HG03469 (cell line): ENCODE measurements around the gene DHX57.
"Not testable (repeated sequence)": the region's sequence is repeated elsewhere in the genome, so short reads cannot be mapped to it uniquely, and the experiment has no call there.

Experiments
- ATAC-seq: cut with Tn5 transposase; IDR thresholded peaks from one replicate; pipeline ENCODE4 v1.9.1; 2021; ENCODE audit warnings: mild to moderate bottlenecking, moderate library complexity, moderate number of reproducible peaks; ENCODE audit not compliant: unreplicated experiment

Gene DHX57

GRCh38 chr2:38866773-38867443 lies 8.8 kb downstream of the DHX57 start:
- no peak for ATAC-seq

- ATAC-seq: no peak
These were observed 12.6 kb downstream of the DHX57 start for GRCh38 chr2:38863061-38863695.

DNA sequence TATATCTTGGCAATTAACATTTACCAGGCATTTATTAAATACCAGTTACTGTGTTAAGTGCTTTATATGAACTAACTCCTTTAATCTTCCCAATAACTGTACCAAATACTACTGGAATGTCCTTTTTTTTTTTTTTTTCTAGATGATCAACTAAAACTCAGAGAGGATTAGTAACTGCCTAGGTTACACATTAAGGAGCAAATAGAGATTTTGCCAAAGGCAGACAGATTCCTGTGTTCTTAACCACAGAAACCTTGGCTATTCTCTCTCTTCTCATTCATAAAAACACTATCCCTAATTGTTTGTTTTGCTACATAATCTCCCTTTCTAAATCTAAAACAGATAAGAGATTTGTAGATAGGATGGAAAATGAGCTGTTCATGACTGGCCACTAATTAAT lies 13.3 kb downstream of the DHX57 start:
- ATAC-seq: no peak

- ATAC-seq: no peak
These were observed 19.6 kb downstream of the DHX57 start for GRCh38 chr2:38856165-38856564.

DNA sequence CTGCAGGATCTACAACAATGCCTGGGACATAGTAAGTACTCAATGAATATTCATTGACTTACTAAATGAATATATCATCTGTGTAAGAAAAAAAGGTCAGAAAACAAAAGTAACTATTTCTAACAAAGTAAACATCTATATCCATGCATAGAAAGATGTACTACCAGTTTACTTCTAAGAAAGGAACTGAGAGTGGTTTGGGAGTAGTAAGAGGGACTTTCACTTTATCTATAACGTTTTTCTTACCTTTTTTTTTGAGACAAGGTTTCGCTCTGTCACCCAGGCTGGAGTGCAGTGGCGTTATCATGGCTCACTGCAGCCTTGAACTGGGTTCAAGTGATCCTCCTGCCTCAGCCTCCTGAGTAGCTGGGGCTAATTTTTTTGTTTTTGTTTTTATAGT lies 25.7 kb downstream of the DHX57 start:
- ATAC-seq: peak; percentile 69

DNA sequence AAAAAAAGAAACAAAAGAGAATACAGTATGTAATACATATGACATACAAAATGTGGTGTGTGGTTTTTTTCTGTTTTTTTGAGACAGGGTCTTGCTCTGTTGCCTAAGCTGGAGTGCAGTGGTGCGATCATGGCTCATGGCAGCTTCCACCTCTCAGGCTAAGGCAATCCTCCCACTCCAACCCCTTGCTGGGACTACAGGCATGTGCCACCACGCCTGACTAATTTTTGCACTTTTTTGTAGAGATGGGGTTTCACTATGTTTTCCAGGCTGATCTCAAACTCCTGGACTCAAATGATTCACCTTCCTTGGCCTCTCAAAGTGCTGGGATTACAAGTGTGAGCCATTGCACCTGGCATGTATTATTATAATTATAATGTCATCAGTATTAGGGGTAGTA lies 38.9 kb downstream of the DHX57 start:
- no peak for ATAC-seq

DNA sequence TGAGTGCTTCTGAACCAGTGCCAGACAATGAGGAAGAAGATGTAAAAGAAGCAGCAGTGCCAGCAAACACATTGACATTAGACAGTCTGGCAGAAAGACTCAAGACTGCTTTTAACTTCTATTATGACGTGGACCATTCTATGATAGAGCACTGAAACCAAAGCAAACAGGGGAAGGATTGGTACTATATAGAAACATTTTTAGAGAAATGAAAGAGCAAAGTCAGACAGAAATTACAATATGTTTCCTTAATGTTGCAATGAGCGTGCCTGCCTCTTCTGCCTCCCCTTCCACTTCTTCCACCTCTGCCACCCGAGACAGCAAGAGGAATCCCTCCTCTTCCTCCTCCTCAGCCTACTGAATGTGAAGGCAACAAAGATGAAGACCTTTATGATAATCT lies 39.7 kb downstream of the DHX57 start:
- ATAC-seq: peak; percentile 93

- ATAC-seq: no peak
These were observed 40.6 kb downstream of the DHX57 start for GRCh38 chr2:38835015-38835601.

DNA sequence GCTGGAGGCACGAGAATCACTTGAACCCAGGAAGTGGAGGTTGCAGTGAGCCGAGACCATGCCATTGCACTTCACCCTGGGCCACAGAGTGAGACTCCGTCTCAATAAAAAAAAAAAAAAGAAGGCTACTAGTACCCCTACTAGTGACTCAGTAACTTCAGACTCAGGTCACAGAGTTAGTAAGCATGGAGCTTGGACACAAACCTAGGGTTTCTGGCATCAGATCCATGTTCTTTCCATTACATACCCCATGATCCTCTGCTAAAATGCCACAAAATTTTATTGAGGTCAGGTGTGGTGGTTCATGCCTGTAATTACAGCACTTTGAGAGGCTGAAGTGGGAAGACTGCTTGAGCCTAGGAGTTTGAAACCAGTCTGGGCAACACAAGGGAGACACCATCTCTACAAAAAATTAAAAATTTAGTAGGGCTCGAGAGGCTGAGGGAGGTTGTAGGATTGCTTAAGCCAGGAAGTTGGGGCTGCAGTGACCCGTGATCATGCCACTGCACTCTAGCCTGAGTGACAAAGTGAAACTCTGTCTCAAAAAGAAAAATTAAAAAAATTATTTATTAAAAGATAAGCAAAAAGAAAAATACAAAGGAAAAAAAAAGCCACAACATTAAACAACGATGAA lies 45.1 kb downstream of the DHX57 start:
- ATAC-seq: no peak

GRCh38 chr2:38829971-38830370 lies 45.8 kb downstream of the DHX57 start:
- no peak for ATAC-seq

- no peak for ATAC-seq
These were observed 47.3 kb downstream of the DHX57 start for GRCh38 chr2:38828460-38828859.

DNA sequence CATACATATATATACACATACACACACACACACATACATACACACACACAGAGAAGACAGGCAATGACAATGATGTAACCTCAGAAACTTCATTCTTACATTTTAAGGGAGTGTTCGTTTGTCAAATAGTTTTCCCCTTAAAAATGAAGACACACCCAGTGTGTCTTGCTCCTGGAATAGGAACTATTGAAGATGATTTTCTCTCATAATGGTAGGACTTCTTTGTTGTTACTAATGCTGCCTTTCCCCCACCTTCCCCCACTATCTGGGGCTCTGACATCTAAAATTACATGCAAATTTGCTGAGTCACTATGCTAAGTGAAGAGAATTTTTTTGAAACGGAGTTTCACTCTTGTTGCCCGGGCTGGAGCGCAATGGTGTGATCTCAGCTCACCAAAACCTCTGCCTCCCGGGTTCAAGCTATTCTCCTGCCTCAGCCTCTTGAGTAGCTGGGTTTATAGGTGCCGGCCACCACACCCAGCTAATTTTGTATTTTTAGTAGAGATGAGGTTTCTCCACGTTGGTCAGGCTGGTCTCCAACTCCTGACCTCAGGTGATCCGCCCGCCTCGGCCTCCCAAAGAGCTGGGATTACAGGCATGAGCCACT lies 48.1 kb downstream of the DHX57 start:
- ATAC-seq: not testable (repeated sequence)

- ATAC-seq: no peak
These were observed 49.8 kb downstream of the DHX57 start for GRCh38 chr2:38825956-38826355.

GRCh38 chr2:38824906-38825305 lies 50.8 kb downstream of the DHX57 start:
- no peak for ATAC-seq

GRCh38 chr2:38823386-38823785 lies 52.3 kb downstream of the DHX57 start:
- ATAC-seq: no peak

GRCh38 chr2:38818565-38818964 lies 57.2 kb downstream of the DHX57 start:
- ATAC-seq: no peak

DNA sequence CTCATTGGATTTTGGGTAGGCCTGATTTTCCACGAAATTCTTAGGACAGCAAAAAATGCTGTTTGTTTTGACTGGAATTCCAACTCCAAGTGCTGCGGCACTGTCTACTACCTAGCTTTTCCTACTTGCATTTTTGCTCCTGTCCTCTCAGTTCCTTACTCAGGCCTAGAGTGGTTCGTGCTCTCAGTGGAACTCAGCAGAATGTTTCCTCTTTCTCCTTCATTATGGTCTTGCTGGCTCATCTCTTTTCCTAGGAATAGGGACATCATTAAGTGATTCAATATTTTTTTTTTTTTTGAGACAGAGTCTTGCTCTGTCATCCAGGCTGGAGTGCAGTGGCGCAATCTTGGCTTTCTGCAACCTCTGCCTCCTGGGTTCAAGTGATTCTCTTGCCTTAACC lies 59.8 kb downstream of the DHX57 start:
- ATAC-seq: no peak

DNA sequence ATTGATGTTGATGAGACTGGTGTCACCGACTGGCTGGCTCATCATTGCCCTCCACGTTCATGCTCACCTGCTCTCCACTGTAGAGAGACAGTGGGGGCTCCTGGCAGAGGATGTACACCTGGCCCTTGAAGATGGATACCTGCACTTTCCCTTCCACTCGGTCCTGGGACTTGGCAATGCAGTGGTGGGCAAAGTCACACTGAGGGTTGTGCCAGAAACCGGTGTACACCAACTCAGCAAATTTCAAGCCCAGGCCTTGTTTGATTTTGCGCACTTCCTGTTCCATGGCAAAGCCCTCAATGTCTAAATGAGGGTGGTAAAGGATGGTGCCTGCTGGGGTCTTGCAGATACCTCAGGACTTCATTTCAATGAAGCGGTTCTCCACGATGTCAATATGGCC lies 65.2 kb downstream of the DHX57 start:
- no peak for ATAC-seq

DNA sequence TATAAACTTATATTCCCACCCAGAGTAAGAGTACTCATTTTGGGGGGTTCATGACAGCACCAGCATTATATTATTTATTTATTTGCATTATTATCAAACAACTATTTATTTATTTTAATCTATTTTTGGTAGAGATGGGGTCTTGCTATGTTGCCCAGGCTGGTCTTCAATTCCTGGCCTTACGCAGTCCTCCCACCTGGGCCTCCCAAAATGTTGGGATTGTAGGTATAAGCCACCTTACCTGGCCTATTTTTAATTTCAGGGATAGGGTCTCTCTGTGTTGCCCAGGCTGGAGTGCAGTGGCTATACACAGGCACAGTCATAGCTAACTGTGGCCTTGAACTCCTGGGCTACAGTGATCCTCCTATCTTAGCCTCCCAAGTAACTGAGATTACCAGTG lies 67.1 kb downstream of the DHX57 start:
- no peak for ATAC-seq

GRCh38 chr2:38806733-38807059 lies 69.0 kb downstream of the DHX57 start:
- no peak for ATAC-seq

DNA sequence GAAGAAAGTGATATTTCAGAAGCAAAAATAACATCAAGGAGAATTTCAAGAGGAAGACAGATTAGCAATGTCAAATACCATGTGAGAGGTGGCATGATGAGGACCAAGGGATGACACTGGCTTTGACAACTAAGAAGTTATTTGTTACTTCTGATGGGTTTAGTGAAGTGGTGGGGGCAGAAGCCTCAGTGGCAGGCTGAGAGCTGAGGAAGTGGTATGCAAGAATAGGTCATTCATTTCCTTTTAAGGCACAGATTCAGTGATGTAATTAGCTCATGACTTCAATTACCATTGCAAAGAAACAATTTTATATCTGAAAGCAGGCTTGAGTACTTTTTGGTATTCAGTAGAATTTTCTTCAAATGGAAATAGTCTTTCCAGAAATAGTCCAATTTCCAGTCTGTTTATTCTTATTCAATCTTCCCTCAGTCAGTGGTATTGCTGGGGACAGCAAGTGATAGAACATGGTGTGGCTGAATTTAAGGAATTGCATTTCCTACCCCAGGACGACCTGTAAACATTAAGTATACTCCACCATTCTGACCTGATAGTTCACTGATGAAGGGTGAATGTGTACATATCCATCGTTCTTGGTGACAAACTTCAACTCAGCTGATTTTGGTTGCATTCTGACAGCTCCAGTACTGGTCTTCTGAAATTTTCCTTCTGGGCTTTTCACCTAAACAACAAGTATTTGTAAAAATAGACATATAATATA lies 69.6 kb downstream of the DHX57 start:
- ATAC-seq: no peak
